HepG2 (cell line): ENCODE results near the gene THOC7. TPM values are rescaled to one million over a fixed set of nuclear protein-coding genes. Genes with fewer than 3 reads are reported as not detected.

Source experiments
- FOXK2 ChIP-seq: fragments of 450-650 bp; IDR thresholded peaks from 2 replicates; pipeline ENCODE4 v1.6.1; 2016
- HDAC1 ChIP-seq: sonication (generic); formaldehyde crosslinking; IDR thresholded peaks from 2 replicates; pipeline ENCODE4 v1.5.1; 2020; ENCODE audit warnings: mild to moderate bottlenecking, missing genetic modification reagents
- HDAC6 ChIP-seq: fragments of 200-600 bp; sonication (generic); IDR thresholded peaks from 2 replicates; pipeline ENCODE4 v1.7.0; 2017; ENCODE audit warnings: mild to moderate bottlenecking, antibody characterized with exemption, low read length, low read depth
- HOXA9 ChIP-seq: sonication (generic); formaldehyde crosslinking; IDR thresholded peaks from 2 replicates; pipeline ENCODE4 v1.8.1; 2022; ENCODE audit warnings: missing genetic modification reagents, mild to moderate bottlenecking, moderate library complexity, borderline replicate concordance
- NPAS2 ChIP-seq: sonication (generic); formaldehyde crosslinking; IDR thresholded peaks from 2 replicates; pipeline ENCODE4 v1.8.0; 2022; ENCODE audit warnings: mild to moderate bottlenecking, missing genetic modification reagents, borderline replicate concordance
- PRMT3 ChIP-seq: sonication (generic); formaldehyde crosslinking; IDR thresholded peaks from 2 replicates; pipeline ENCODE4 v1.8.1; 2022; ENCODE audit warnings: low read depth, mild to moderate bottlenecking, moderate library complexity, missing genetic modification reagents, borderline replicate concordance
- SALL1 ChIP-seq: sonication (generic); formaldehyde crosslinking; IDR thresholded peaks from 2 replicates; pipeline ENCODE4 v1.8.0; 2022; ENCODE audit warnings: mild to moderate bottlenecking, missing genetic modification reagents
- SRF ChIP-seq: IDR thresholded peaks from 2 replicates; pipeline ENCODE4 v1.6.1; 2011; ENCODE audit warnings: mild to moderate bottlenecking, low read depth, low read length, moderate library complexity
- SRSF1 ChIP-seq: fragments of 200-400 bp; formaldehyde crosslinking; optimal IDR thresholded peaks from 2 replicates; pipeline ENCODE3; 2017; ENCODE audit warnings: mild to moderate bottlenecking, low read depth, low read length, moderate library complexity
- TP53 ChIP-seq: sonication (generic); formaldehyde crosslinking; conservative IDR thresholded peaks from 2 replicates; pipeline ENCODE4 v1.4.0; 2020; ENCODE audit warnings: missing genetic modification reagents
- XBP1 ChIP-seq: sonication (generic); formaldehyde crosslinking; IDR thresholded peaks from 2 replicates; pipeline ENCODE4 v1.5.0; 2020; ENCODE audit warnings: missing genetic modification reagents
- ZNF142 ChIP-seq: sonication (generic); formaldehyde crosslinking; IDR thresholded peaks from 2 replicates; pipeline ENCODE4 v1.4.0; 2020; ENCODE audit warnings: missing genetic modification reagents
- ZNF281 ChIP-seq: sonication (generic); formaldehyde crosslinking; IDR thresholded peaks from 2 replicates; pipeline ENCODE4 v1.4.0; 2020; ENCODE audit warnings: missing genetic modification reagents, borderline replicate concordance
- ZNF430 ChIP-seq: sonication (generic); formaldehyde crosslinking; IDR thresholded peaks from 2 replicates; pipeline ENCODE4 v1.9.0; 2021; ENCODE audit warnings: mild to moderate bottlenecking, missing genetic modification reagents
- ZNF503 ChIP-seq: sonication (generic); formaldehyde crosslinking; IDR thresholded peaks from 2 replicates; pipeline ENCODE4 v1.4.0; 2020; ENCODE audit warnings: missing genetic modification reagents
- ZNF703 ChIP-seq: sonication (generic); formaldehyde crosslinking; IDR thresholded peaks from 2 replicates; pipeline ENCODE4 v1.5.1; 2020; ENCODE audit warnings: missing genetic modification reagents, mild to moderate bottlenecking, moderate library complexity, borderline replicate concordance
- ZNF720 ChIP-seq: sonication (generic); formaldehyde crosslinking; IDR thresholded peaks from 2 replicates; pipeline ENCODE4 v1.4.0; 2020; ENCODE audit warnings: missing genetic modification reagents
- polyA plus RNA-seq, 8 experiments: library from polyadenylated mRNA; depleted of rRNA in 3 of 8; stranded (reverse) in 7 of 8; unstranded in 1 of 8; fragments of >200 nt; fragmentation: Illumina TruSeq in 4 of 8; extraction: Trizol in 4 of 8; gene quantifications; 2 replicates each; pipeline versions ENCODE4 v1.2.1 to v1.2.3, GENCODE V29; 2011 to 2016; ENCODE audit warnings: low read depth in 4 of 8, missing spikeins in 1 of 8, mixed read lengths in 1 of 8; ENCODE audit not compliant: insufficient read depth in 1 of 8
- total RNA-seq, 5 experiments: library from RNA; depleted of rRNA; stranded (reverse); fragments of >200 nt; fragmentation: Illumina TruSeq; extraction: Trizol; gene quantifications; 2 replicates each; pipeline ENCODE4 v1.2.3, GENCODE V29; 2016; ENCODE audit warnings: low read depth in 1 of 5

THOC7 gene
- total and polyA plus RNA-seq, 2 of the 13 experiments (the other 11 are each of a cell fraction or from before 2014, with no cell fraction given): 32.8 to 63.5 TPM

GRCh38 chr3:63911873-63912767 lies 48.5 kb upstream of the THOC7 start, which contains the start of gene SCAANT1 (continued):
- TF ChIP-seq ZNF281 (CRISPR knock-in tag): no peak
- no peak for TF ChIP-seq NPAS2 (CRISPR knock-in tag)
- peak; percentile 11 for TF ChIP-seq SALL1
- TF ChIP-seq SRSF1: peak; percentile 72
- TF ChIP-seq SRF: no peak
- peak; percentile 79 for TF ChIP-seq HDAC1 (CRISPR knock-in tag)
- no peak for TF ChIP-seq TP53 (CRISPR knock-in tag)
- TF ChIP-seq FOXK2: no peak
- no peak for TF ChIP-seq XBP1
- no peak for TF ChIP-seq PRMT3
- TF ChIP-seq ZNF703: no peak
- no peak for TF ChIP-seq ZNF503 (CRISPR knock-in tag)
- no peak for TF ChIP-seq ZNF720
- TF ChIP-seq ZNF142 (CRISPR knock-in tag): 0 out of 2 replicates have a peak, but pooled peaks have one; percentile 55
- TF ChIP-seq HOXA9 (CRISPR knock-in tag): no peak
- no peak for TF ChIP-seq HDAC6
- TF ChIP-seq ZNF430: no peak
